NCI-H146 treated with DMSO at 0.1 percent for 48 hours (cell line): ENCODE results near the gene FAH.

ENCODE experiments used
- DNase-seq: peaks from one replicate; lab custom pipeline; 2025; ENCODE audit not compliant: unreplicated experiment; lab: John Stamatoyannopoulos, UW

The FAH gene

DNA sequence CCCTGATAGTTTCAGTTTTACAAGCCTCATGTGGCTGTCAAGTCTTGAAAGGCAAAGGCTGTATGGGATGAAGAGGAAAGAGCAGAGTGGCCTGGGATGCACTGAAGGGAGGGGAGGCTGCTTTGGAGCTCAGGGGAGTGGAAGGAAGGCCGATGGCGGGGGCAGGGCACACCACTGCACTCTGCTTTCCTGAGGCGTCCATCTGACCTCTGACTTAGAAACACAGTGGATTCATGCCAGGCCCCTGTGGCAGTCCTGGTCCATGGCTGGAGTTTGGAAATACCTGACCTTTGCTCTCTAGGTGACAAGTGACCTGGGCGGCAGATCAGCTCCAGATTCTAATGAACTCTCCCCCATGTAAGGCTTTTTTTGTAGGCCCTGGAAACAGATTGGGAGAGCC, 19.0 kb downstream of the FAH start:
- DNase-seq, result no peak

GRCh38 chr15:80172401-80172800, 19.6 kb downstream of the FAH start:
- DNase-seq, result no peak

DNA sequence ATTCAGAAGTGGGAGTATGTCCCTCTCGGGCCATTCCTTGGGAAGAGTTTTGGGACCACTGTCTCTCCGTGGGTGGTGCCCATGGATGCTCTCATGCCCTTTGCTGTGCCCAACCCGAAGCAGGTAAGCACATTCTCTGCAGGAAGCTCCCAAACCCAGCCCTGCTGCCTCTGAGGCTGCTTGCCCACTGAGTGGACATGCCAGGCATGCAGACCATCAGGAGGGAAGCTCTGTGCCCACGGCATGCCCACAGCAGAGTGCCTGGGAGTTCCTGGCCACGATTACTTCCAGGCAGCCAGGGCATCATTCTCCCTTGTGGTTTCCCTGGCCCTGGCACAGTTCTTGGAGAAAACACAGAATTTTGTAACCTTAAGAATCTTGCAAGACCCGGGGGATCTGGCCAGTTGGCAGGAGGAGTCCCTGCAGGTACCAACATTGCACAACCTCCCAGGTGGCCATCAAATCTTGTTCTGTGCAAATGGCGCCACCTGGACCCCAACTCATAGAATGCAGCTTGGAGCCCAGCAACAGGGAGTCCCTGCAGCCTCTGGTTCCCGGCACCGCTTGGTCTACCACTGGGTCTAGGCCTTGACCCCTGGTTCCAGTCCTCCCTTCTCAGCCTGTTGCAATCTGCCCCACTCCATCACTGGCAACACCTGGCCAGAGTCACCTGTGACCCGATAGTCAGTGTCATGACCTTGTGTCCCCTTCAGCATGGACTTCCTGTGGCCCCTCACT, 20.4 kb downstream of the FAH start:
- peak; percentile 6 for DNase-seq

- DNase-seq, result no peak
Observed at GRCh38 chr15:80174017-80174746, 21.4 kb downstream of the FAH start.

DNA sequence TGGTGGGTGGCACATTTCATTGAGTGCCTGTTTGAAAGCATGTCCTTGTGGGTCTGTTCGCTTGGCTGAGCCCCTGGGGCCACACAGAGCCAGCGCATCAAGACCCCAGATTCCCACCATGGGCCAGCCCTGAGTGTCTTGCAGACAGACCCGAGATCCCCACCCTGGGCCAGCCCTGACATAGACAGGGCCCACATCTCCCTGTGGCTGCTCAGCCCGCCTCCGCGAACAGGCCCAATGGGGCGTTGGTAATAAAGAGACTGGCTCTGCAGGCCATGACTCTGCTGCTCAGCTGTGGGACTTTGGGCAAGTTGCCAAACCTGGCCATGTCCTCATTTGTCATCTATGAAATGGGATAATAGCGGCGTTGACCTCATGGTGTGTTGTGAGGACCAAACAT, 22.6 kb downstream of the FAH start:
- DNase-seq, result no peak

- no peak for DNase-seq
Observed at GRCh38 chr15:80176443-80176842, 23.6 kb downstream of the FAH start.

DNA sequence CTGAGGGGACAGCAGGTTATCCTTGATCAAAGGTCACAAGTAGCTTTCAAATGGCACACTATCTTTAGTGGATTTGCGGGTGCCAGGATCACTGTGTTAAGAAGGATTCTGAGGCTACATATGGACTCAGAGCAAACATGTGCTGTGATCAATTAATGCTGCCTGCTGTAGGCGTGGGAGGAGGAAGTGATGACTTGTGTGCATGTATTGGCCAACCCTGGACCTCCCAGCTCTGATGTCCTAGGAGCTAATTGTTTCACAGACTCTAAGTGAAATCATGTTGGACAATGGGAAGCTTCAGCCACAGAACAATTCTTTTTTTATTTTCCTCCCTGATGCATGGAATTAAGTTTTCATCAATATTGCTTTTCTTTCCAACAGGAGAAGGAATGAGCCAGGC, 24.4 kb downstream of the FAH start:
- no peak for DNase-seq

DNA sequence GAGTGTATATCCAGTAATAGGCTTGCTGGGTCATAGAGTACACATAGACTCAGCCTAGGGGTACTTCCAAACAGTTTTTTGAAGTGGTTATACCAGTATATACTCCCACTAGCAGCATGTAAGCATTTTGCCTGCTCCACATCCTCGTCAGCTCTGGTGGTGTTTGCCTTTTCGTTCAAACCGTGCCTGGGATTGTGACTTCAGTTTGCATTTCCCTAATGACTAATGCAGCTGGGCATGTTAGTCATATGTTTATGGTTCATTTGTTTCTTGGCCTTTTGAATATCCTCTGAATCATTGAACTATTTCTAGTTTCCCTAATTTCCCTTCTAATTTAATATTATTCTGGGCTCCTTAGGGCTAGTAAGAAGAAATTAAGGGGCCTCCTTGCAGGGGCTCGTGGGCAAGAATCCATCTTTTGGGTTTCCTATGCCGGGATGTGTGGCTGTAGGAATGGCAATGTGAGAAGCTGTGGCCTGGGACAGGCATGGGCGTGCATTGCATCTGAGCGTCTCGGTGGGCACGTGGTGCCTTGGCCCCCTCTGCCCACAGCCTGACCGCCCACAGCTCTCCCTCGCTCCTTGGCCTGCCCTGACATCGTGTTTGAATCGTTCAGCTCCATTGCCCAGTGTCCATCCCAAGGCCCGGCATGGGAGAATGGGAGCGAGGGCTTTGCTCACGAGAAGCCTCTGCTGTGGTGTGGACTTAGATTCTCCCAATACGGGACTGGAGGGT, 26.4 kb downstream of the FAH start:
- no peak for DNase-seq

DNA sequence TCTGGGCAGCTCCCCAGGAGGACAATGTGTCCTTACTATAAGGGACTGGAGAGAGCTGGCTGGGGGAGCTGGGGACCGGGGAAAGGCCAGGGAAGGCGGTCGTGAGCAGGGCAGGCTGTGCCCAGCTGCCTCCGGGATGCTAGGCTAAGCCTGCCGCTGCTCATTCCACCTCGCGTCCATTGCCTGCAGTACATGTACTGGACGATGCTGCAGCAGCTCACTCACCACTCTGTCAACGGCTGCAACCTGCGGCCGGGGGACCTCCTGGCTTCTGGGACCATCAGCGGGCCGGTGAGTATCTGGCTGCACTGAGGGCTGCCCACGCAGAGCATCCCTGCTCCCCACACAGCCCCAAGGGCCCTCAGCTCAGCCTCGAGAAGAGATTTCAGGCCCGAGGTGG, 27.1 kb downstream of the FAH start:
- DNase-seq, result no peak

DNA sequence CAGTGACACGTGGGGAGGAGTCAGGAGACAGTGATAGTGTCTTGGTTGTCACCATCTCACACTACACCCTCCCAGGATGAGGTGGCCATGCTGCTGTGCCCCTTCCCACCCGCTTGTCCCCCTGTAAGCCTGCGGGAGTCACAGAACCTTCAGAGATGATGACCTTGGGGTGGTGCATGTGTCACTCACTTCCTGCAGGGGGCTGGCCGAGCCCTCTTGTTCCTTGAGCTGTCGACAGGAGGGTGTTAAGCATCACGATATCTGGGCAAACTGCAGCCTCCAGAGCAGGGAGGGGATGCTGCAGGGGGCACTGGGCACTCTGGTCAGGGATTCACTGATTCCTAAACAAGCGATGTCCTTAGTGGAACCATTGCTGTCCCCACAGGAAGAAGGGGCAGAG, 27.7 kb downstream of the FAH start:
- DNase-seq, result no peak

- DNase-seq, result no peak
Observed at GRCh38 chr15:80180986-80181385, 28.2 kb downstream of the FAH start.

DNA sequence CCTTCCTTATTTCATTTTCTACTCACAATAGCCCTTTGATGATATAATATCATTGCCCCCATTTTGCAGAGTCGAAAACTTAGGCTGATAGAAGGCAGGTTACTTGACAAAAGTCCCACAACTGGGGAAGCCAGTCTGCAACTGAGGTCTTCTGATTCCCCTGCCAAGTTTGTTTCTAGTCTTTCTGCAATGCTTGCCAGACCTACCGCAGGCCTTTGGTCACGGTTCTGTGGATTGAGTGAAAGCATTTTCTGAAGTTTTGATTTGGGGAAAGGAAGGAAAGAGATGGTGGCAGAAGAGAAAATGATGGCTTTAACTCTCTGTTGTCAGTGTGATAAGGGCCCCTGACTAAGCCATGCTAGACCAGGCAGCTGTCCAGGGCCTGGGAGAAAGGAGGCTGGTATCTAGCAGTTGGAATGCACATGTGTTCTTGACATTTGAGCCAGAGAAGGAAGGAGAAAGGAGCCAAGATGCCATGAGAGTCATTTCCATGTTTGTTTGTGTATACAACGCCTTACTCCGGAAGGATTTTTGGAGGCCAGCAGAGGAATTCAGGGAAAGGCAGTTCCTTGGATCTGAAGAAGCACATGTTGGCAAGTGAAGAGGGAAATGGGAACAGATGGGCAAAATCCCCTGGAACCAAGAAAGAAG, 29.9 kb downstream of the FAH start:
- no peak for DNase-seq

GRCh38 chr15:80183306-80183705, 30.5 kb downstream of the FAH start:
- DNase-seq, result no peak

GRCh38 chr15:80183886-80184285, 31.1 kb downstream of the FAH start:
- no peak for DNase-seq

- no peak for DNase-seq
Observed at GRCh38 chr15:80184554-80184953, 31.8 kb downstream of the FAH start.

DNA sequence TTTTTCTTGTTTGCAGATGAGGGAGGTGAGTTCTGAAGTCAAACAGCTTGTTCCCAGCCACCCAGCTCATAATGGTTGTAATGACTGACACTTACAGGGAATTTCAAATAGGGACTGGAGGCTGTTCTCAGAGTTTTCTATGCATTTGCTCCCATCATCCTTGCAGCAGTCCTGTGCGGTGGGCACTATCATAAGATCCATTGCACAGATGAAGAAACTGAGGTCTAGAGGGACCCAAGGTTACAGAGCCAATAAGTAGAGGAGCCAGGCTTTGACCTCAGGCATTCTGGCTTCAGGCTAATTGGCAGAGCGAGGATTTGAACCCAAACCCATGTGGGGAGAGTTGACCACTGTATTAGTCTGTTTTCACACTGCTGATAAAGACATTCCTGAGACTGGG, 32.4 kb downstream of the FAH start:
- no peak for DNase-seq

DNA sequence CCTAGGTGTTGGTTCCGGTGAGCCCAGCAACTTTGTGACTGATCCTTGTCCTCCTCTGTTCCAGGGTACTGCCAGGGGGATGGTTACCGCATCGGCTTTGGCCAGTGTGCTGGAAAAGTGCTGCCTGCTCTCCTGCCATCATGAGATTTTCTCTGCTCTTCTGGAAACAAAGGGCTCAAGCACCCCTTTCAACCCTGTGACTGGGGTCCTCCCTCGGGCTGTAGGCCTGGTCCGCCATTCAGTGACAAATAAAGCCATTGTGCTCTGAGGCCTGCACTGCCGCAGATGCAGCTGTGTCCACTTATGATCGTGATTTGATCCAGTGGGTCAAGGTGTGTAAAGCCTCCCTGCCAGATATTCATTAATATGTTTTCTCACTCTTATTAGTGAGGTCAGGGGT, 33.3 kb downstream of the FAH start:
- no peak for DNase-seq

GRCh38 chr15:80186597-80186996, 33.8 kb downstream of the FAH start:
- no peak for DNase-seq

DNA sequence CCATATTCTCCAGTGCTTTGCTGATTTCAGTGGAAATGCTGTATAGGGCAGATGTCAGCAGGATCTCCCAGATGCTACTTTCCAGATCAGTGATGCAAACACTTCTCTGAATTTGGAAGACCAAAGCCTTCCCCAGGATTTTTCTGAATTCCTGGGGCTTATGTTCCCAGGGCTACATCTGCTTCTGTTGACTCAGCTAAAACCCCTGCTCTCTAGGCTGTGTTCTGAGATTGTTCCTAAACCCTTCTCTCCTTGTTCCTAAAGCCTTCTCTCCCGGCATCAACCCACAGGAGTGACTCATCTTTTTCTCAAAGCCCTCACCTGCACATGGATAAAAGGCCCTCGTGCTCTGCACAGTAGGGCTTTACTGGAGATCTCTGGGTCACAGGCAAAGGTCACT, 35.5 kb downstream of the FAH start:
- no peak for DNase-seq

- DNase-seq, result no peak
Observed at GRCh38 chr15:80191198-80191597, 38.4 kb downstream of the FAH start.

DNA sequence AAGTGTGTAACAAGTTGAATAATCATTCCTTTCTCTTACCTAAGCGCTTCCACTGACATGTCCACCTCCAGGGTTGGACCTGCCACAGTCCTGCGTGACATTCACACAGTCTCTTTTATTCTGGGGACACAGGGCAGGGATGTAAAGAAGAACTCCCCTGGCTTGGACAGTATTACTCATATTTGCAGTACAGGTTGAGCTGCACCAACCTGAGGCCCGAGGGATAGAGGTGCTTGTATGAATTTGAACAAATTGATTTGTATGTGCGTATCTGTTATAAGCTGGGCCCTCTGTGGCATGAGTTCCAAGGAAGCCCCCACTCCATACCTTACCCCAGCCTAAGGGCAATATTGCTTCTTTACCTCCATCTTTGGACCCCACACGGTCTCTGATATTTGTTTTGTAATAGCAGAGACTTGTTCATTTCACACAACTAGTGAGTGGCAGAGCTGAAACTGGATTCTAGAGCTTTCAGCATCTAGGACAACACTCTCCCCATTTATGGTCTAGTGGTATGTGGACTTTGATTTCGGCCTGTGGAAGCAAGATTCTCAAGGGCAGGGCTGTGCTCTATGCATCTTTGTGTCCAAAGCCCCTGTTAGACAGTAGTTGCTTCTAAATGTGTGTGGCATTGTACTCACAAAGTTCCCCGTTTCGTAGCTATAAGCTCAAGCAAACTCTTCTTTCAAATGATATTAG, 39.2 kb downstream of the FAH start:
- DNase-seq, result no peak
